Gastrocnemius medialis (tissue), 4 donors: ENCODE results near the gene DNAJC18.

Source experiments
- CTCF ChIP-seq, 5 experiments: fragments of 450-650 bp in 3 of 5; fragments of 200-600 bp in 2 of 5; sonication (generic) in 2 of 5; IDR thresholded peaks in 4 of 5; conservative IDR thresholded peaks in 1 of 5; 1 replicate in 4 of 5; 2 replicates in 1 of 5; pipeline ENCODE4 v1.5.1; 2016 to 2019; ENCODE audit warnings: antibody characterized with exemption in 5 of 5, mild to moderate bottlenecking in 3 of 5, moderate library complexity in 3 of 5
- POLR2A ChIP-seq, 2 donors: fragments of 450-650 bp; IDR thresholded peaks; one replicate each; pipeline ENCODE4 v1.6.1; 2017; ENCODE audit warnings: antibody characterized with exemption in 2 of 2, mild to moderate bottlenecking in 2 of 2, moderate library complexity in 2 of 2

DNA sequence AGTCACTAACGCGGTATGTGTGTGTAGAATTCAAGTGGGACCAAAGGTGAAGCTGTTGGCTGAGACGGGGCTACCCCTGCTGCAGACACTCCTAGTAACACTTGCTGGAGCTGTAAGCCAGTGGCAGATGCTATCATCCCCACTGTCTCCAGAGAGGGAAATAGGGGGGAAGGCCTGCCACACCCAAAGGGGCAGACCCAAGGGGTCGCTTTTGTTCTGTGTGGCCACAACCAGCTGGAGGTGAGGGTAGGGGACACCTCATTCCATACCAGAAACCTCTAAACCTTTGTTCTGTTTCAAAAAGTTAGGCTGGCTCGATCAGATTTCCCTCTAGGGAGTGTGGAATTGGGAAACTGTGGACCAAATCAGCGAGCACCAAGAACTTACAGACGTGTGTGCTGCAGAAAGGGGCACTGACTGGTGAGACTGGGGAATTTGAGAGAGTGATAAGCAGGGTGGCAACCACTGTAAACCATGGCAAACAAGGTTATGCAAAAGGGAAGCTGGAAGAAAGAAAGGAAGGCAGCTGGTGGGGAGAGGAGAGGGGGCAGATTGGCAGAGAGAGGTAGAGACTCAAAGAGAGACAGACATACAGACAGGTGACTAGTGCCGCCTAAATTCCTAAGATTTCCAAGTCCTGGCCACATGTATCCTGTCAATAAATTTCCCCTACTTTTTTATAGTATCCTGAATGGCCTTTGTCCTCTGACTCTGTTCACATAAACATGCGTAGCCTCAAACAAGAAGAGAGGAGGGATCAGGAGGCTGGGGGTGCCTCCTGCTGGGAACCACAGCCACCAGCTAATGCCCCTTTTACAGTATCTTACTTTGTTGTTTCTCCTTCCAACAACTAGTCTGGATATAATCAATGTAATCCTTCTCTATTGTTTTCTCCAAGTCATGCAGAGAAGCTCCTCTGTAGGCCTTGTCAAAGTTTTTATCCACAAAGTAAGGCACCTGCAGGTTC lies 19.8 kb downstream of the DNAJC18 start:
- TF ChIP-seq CTCF (IDR thresholded peaks at IDR 0.05 in 4 of 5, conservative IDR thresholded peaks at IDR 0.05 in 1 of 5) (no peak), POLR2A (IDR thresholded peaks at IDR 0.05) (no peak)
